Chondrocyte (in vitro differentiated cells): Measurements from ENCODE around the gene PHLPP1. TPM values are rescaled to one million over a fixed set of nuclear protein-coding genes. Genes with fewer than 3 reads are reported as not detected.

Experiments
- DNase-seq: peaks from one replicate; pipeline ENCODE4 v3.0.0; 2021; ENCODE audit warnings: mixed read lengths, low spot score
- H3K27ac Mint-ChIP-seq: one replicate; pipeline ENCODE4 v1.8.0; 2021; ENCODE audit warnings: mild to moderate bottlenecking, moderate library complexity, mixed read lengths; ENCODE audit not compliant: unreplicated experiment
- H3K27me3 Mint-ChIP-seq: 2 replicates; pipeline ENCODE4 v1.8.0; 2021; ENCODE audit warnings: low read depth, mixed read lengths
- H3K36me3 Mint-ChIP-seq: 2 replicates; pipeline ENCODE4 v1.8.0; 2021; ENCODE audit warnings: low read depth, mixed read lengths
- H3K4me1 Mint-ChIP-seq: 2 replicates; pipeline ENCODE4 v1.8.0; 2021; ENCODE audit warnings: low read depth, mild to moderate bottlenecking, mixed read lengths
- H3K4me3 Mint-ChIP-seq: one replicate; pipeline ENCODE4 v1.8.0; 2021; ENCODE audit warnings: mild to moderate bottlenecking, moderate library complexity, mixed read lengths; ENCODE audit not compliant: unreplicated experiment
- H3K9me3 Mint-ChIP-seq: 2 replicates; pipeline ENCODE4 v1.8.0; 2021; ENCODE audit warnings: low read depth, mixed read lengths
- CTCF ChIP-seq: fragments of 200-600 bp; sonication (generic); IDR thresholded peaks from 2 replicates; pipeline ENCODE4 v1.5.0; 2021; ENCODE audit warnings: antibody characterized with exemption, mild to moderate bottlenecking, moderate library complexity
- total RNA-seq: library from RNA; stranded (reverse); gene quantifications from 3 replicates; pipeline ENCODE4 v1.2.1, GENCODE V29; 2021

PHLPP1 gene
- total RNA-seq, 1 donor from 2014 or later: 10.4 TPM

DNA sequence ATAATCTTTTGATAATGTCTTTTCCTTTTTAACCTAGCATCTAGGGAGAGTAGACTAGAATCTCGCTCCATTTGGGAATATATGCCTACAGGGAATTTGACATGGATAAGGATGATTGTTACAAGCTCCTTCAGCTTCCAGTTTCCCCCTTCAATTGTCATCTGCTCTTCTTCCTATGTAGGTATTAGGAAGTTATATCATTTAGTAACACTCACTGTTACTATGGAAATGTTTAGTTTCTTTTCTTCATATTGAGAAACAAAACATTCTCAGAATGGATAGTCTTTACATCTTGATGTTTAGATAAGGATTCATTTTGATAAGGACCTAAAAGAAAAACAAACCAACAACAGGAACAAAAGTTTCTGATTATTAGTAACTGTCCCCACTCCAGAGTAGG is 127.6 kb downstream of the PHLPP1 start:
- Mint-ChIP-seq H3K9me3 (no peaks in the 10 kb centered on the region), H3K27ac (no peak overlapping the region), H3K4me3 (no peak overlapping the region), H3K27me3 (no peaks in the 10 kb centered on the region), H3K36me3 (no peaks in the 10 kb centered on the region), H3K4me1 (no peaks in the 10 kb centered on the region)
- TF ChIP-seq CTCF: no peak
- no peak for DNase-seq

DNA sequence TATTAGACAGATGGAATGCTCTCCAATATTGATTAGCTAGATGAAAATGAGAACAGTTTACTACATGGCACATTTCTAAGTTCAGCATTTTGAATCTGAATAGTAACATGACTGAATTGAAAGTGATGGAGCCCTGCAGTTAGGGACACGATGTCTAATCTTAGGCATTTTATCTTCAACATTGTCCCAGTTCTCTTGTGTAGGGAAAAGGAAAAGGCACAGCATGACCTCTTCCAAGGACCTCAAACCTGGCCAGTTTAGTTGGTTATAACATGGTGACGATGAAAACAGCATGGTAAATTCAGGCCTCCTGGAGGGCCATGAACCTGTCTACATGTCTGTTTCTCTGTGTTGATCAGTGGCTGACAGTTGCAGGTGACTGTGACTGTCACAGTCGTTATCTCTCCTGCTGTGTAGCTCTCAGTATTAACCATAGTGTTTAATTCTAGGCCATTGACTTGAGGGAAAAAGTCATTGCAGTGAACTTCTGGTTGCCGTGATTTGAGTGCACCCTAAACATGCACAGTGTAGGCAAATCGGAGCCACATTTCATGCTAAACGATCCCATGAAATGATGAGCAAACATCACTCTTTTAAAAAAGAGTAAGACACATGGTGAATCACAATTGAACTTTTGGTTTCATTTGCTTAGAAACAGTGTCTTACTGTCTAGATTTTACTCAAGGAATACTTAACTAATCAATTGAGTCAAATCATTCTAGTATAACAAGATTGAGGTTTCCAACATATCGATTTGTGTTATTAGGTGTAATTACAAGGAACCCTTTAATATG is 129.7 kb downstream of the PHLPP1 start:
- Mint-ChIP-seq H3K27ac (no peak overlapping the region), H3K36me3 (no peaks in the 10 kb centered on the region), H3K9me3 (no peaks in the 10 kb centered on the region), H3K4me1 (no peaks in the 10 kb centered on the region), H3K27me3 (no peaks in the 10 kb centered on the region), H3K4me3 (no peak overlapping the region)
- no peak for DNase-seq
- TF ChIP-seq CTCF: no peak

GRCh38 chr18:62846313-62846712 is 131.0 kb downstream of the PHLPP1 start:
- H3K36me3 Mint-ChIP-seq: no peaks in the 10 kb centered on the region
- H3K27me3 Mint-ChIP-seq: no peaks in the 10 kb centered on the region
- no peaks in the 10 kb centered on the region for H3K4me1 Mint-ChIP-seq
- H3K4me3 Mint-ChIP-seq: no peak overlapping the region
- H3K9me3 Mint-ChIP-seq: no peaks in the 10 kb centered on the region
- no peak overlapping the region for H3K27ac Mint-ChIP-seq
- DNase-seq: no peak
- no peak for TF ChIP-seq CTCF

DNA sequence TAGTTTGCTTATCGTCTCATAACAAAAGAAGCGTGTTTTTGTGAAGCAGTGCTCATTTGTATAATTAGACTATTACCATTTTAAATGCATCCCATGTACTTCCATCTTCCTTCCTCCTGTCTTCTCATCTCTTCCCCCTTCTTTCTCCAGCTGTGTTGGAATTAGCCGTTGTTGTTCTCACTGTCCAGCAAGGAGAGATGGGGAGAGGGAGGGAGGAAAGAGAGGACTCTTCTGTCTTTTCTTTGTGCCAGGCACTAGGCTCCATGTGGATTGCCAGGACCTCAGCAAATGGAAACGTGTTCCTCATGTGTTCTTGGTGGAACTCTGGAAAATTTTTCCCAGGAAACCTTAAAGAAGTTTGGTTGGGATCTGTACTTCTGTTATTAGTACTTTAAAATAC is 131.7 kb downstream of the PHLPP1 start:
- TF ChIP-seq CTCF: no peak
- H3K36me3 Mint-ChIP-seq: no peaks in the 10 kb centered on the region
- H3K4me1 Mint-ChIP-seq: no peaks in the 10 kb centered on the region
- no peak overlapping the region for H3K27ac Mint-ChIP-seq
- H3K27me3 Mint-ChIP-seq: no peaks in the 10 kb centered on the region
- H3K9me3 Mint-ChIP-seq: no peaks in the 10 kb centered on the region
- no peak overlapping the region for H3K4me3 Mint-ChIP-seq
- no peak for DNase-seq

DNA sequence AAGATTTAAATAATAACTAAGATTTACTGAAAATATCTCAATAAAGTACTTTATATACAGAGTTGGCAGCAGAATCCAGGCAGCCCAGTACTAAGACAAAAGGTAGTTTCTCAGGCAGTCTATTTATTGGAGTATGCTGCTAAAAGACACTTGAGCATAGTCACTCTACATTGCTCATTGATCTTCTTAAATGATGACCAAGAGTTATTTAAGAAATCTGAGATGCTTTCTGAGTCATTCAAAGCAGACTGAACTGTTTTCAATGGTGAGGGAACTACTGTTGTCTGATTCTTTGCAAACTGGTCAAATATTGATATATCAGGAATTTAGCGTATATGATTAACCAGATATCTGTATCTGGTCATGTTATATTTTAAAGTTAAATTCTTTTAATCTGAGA is 133.6 kb downstream of the PHLPP1 start:
- no peak overlapping the region for H3K27ac Mint-ChIP-seq
- no peak for DNase-seq
- no peak for TF ChIP-seq CTCF

More for the DNA sequence above, 133.6 kb downstream of the PHLPP1 start:
- Mint-ChIP-seq H3K4me3 (no peak overlapping the region), H3K27me3 (no peaks in the 10 kb centered on the region), H3K9me3 (no peaks in the 10 kb centered on the region), H3K36me3 (no peaks in the 10 kb centered on the region), H3K4me1 (peaks cover 7% of the 10 kb centered on the region)
